ENCODE measurements around the gene CENPE. TPM values are rescaled to one million over a fixed set of nuclear protein-coding genes. Genes with fewer than 3 reads are reported as not detected.

Gene CENPE
- total and polyA plus RNA-seq, 4 donors, result 0.25 to 20.9 (median 0.72) TPM

- Histone ChIP-seq H3K27me3 (ENCODE audit: control insufficient read depth in 4 of 4, insufficient read depth in 4 of 4, low read length in 3 of 4) (no peaks in the 10 kb centered on the region), H3K27ac (ENCODE audit: low read depth in 1 of 2, low read length in 2 of 2) (no peak overlapping the region), H3K9me3 (ENCODE audit: control insufficient read depth in 4 of 4, low read length in 3 of 4) (no peaks in the 10 kb centered on the region), H3K9ac (ENCODE audit: low read depth in 1 of 2, low read length in 2 of 2) (no peak overlapping the region), H3K4me3 (ENCODE audit: low read depth in 1 of 3, low read length in 3 of 3) (no peak overlapping the region), H3K4me1 (ENCODE audit: control insufficient read depth in 4 of 4, insufficient read depth in 4 of 4, low read length in 3 of 4) (peaks cover 0 to 4% (median 1%) of the 10 kb centered on the region in 4 donors), H3K36me3 (ENCODE audit: control insufficient read depth in 4 of 4, insufficient read depth in 3 of 4, low read depth in 1 of 4, low read length in 3 of 4) (no peaks in the 10 kb centered on the region)
- TF ChIP-seq CTCF (IDR thresholded peaks at IDR 0.05; ENCODE audit: low read depth, low read length, missing input control) (no peak), EGR1 (IDR thresholded peaks at IDR 0.05; ENCODE audit: low read depth in 2 of 2) (no peak), ZBTB33 (IDR thresholded peaks at IDR 0.05) (no peak), FOXA2 (IDR thresholded peaks at IDR 0.05) (no peak)
- DNase-seq (ENCODE audit: low spot score), result no peak
- WGBS, result 97% methylated on average over 3 of the region's 3 CpGs
These were observed 75.0 kb downstream of the CENPE start for GRCh38 chr4:103123114-103123513.

GRCh38 chr4:103118166-103118565 is 80.0 kb downstream of the CENPE start:
- no peak overlapping the region for H3K9ac ChIP-seq (ENCODE audit: low read depth in 1 of 2, low read length in 2 of 2)
- WGBS, result 86% methylated on average over 1 of the region's 1 CpG
- no peaks in the 10 kb centered on the region for H3K36me3 ChIP-seq (ENCODE audit: control insufficient read depth in 4 of 4, insufficient read depth in 3 of 4, low read depth in 1 of 4, low read length in 3 of 4)
- H3K27ac ChIP-seq (ENCODE audit: low read depth in 1 of 2, low read length in 2 of 2), result no peak overlapping the region
- no peak for DNase-seq (ENCODE audit: low spot score)
- no peaks in the 10 kb centered on the region for H3K9me3 ChIP-seq (ENCODE audit: control insufficient read depth in 4 of 4, low read length in 3 of 4)
- no peaks in the 10 kb centered on the region for H3K4me1 ChIP-seq (ENCODE audit: control insufficient read depth in 4 of 4, insufficient read depth in 4 of 4, low read length in 3 of 4)
- no peak overlapping the region for H3K4me3 ChIP-seq (ENCODE audit: low read depth in 1 of 3, low read length in 3 of 3)
- TF ChIP-seq NR2F2 (IDR thresholded peaks at IDR 0.05) (no peak), YY1 (IDR thresholded peaks at IDR 0.05) (no peak), TAF1 (conservative IDR thresholded peaks at IDR 0.05) (no peak), CTCF (IDR thresholded peaks at IDR 0.05; ENCODE audit: low read depth, low read length, missing input control) (no peak), HNF4A (conservative IDR thresholded peaks at IDR 0.05) (no peak), JUND (IDR thresholded peaks at IDR 0.05) (no peak), EGR1 (IDR thresholded peaks at IDR 0.05; ENCODE audit: low read depth in 2 of 2) (no peak), GABPA (IDR thresholded peaks at IDR 0.05 in 1 of 2, conservative IDR thresholded peaks at IDR 0.05 in 1 of 2) (no peak)
- no peaks in the 10 kb centered on the region for H3K27me3 ChIP-seq (ENCODE audit: control insufficient read depth in 4 of 4, insufficient read depth in 4 of 4, low read length in 3 of 4)

- H3K9me3 ChIP-seq (ENCODE audit: control insufficient read depth in 4 of 4, low read length in 3 of 4), result no peaks in the 10 kb centered on the region
- H3K4me3 ChIP-seq (ENCODE audit: low read depth in 1 of 3, low read length in 3 of 3), result no peak overlapping the region
- no peak overlapping the region for H3K9ac ChIP-seq (ENCODE audit: low read depth in 1 of 2, low read length in 2 of 2)
- no peak for DNase-seq (ENCODE audit: low spot score)
- 97% methylated on average over 4 of the region's 4 CpGs for WGBS
- H3K27ac ChIP-seq (ENCODE audit: low read depth in 1 of 2, low read length in 2 of 2), result no peak overlapping the region
- no peaks in the 10 kb centered on the region for H3K36me3 ChIP-seq (ENCODE audit: control insufficient read depth in 4 of 4, insufficient read depth in 3 of 4, low read depth in 1 of 4, low read length in 3 of 4)
- H3K27me3 ChIP-seq (ENCODE audit: control insufficient read depth in 4 of 4, insufficient read depth in 4 of 4, low read length in 3 of 4), result no peaks in the 10 kb centered on the region
- H3K4me1 ChIP-seq (ENCODE audit: control insufficient read depth in 4 of 4, insufficient read depth in 4 of 4, low read length in 3 of 4), result peaks cover 0 to 3% (median 0%) of the 10 kb centered on the region in 4 donors
- TF ChIP-seq YY1 (IDR thresholded peaks at IDR 0.05) (no peak), HNF4G (IDR thresholded peaks at IDR 0.05) (no peak), EGR1 (IDR thresholded peaks at IDR 0.05; ENCODE audit: low read depth in 2 of 2) (no peak), REST (IDR thresholded peaks at IDR 0.05) (no peak), SP1 (IDR thresholded peaks at IDR 0.05) (no peak), RXRA (IDR thresholded peaks at IDR 0.05) (no peak), ATF3 (IDR thresholded peaks at IDR 0.05) (no peak), JUND (IDR thresholded peaks at IDR 0.05) (no peak), TAF1 (conservative IDR thresholded peaks at IDR 0.05) (no peak), FOXA2 (IDR thresholded peaks at IDR 0.05) (no peak), GABPA (IDR thresholded peaks at IDR 0.05 in 1 of 2, conservative IDR thresholded peaks at IDR 0.05 in 1 of 2) (no peak), FOXA1 (IDR thresholded peaks at IDR 0.05) (no peak), HNF4A (conservative IDR thresholded peaks at IDR 0.05) (no peak), MAX (IDR thresholded peaks at IDR 0.05) (no peak), RAD21 (IDR thresholded peaks at IDR 0.05) (no peak)
These were observed 86.5 kb downstream of the CENPE start for GRCh38 chr4:103111598-103111997.

Measured in liver (tissue), 9 donors.